BE2C (cell line): Measurements from ENCODE around the gene ADAM11.
"Not testable (repeated sequence)": the region's sequence is repeated elsewhere in the genome, so short reads cannot be mapped to it uniquely, and the experiment has no call there.

Experiments
- DNase-seq: peaks from one replicate; pipeline ENCODE4 v3.0.0-alpha.2; 2020
- H3K27me3 ChIP-seq: fragments of 250-450 bp; sonication (Bioruptor Pico); 2 replicates; pipeline ENCODE4 v1.5.1; 2020; ENCODE audit warnings: mild to moderate bottlenecking
- H3K36me3 ChIP-seq: fragments of 250-450 bp; sonication (Bioruptor Pico); 2 replicates; pipeline ENCODE4 v1.5.1; 2020; ENCODE audit warnings: mild to moderate bottlenecking
- H3K4me1 ChIP-seq: fragments of 250-450 bp; sonication (Bioruptor Pico); 2 replicates; pipeline ENCODE4 v1.5.1; 2020
- H3K4me3 ChIP-seq: 2 replicates; pipeline ENCODE4 v1.5.1; 2011; ENCODE audit warnings: low read depth, low read length
- H3K9me3 ChIP-seq: fragments of 250-450 bp; sonication (Bioruptor Pico); 2 replicates; pipeline ENCODE4 v1.5.1; 2020
- CTCF ChIP-seq: IDR thresholded peaks from 2 replicates; pipeline ENCODE4 v1.5.1; 2012; ENCODE audit warnings: mild to moderate bottlenecking, low read depth, low read length

The ADAM11 gene

GRCh38 chr17:44804302-44805089 is 45.7 kb downstream of the ADAM11 start:
- H3K4me1 ChIP-seq, result no peaks in the 10 kb centered on the region; the same call in 1 of the 2 replicates
- no peaks in the 10 kb centered on the region; the same call in 1 of the 2 replicates for H3K9me3 ChIP-seq
- no peaks in the 10 kb centered on the region for H3K27me3 ChIP-seq
- TF ChIP-seq CTCF, result no peak
- H3K36me3 ChIP-seq, result peaks cover 25% of the 10 kb centered on the region
- H3K4me3 ChIP-seq, result no peak overlapping the region
- DNase-seq, result no peak

GRCh38 chr17:44807093-44807816 is 48.5 kb downstream of the ADAM11 start:
- no peaks in the 10 kb centered on the region; the same call in 1 of the 2 replicates for H3K9me3 ChIP-seq
- no peak for DNase-seq
- TF ChIP-seq CTCF, result no peak
- no peak overlapping the region for H3K4me3 ChIP-seq
- no peaks in the 10 kb centered on the region; the same call in 1 of the 2 replicates for H3K4me1 ChIP-seq
- peaks cover 25% of the 10 kb centered on the region for H3K36me3 ChIP-seq
- no peaks in the 10 kb centered on the region for H3K27me3 ChIP-seq

GRCh38 chr17:44807817-44808155 is 49.0 kb downstream of the ADAM11 start:
- peaks cover 25% of the 10 kb centered on the region for H3K36me3 ChIP-seq
- no peak for DNase-seq
- no peaks in the 10 kb centered on the region; the same call in 1 of the 2 replicates for H3K4me1 ChIP-seq
- H3K9me3 ChIP-seq, result no peaks in the 10 kb centered on the region; the same call in 1 of the 2 replicates
- H3K27me3 ChIP-seq, result no peaks in the 10 kb centered on the region
- H3K4me3 ChIP-seq, result no peak overlapping the region
- TF ChIP-seq CTCF, result no peak

GRCh38 chr17:44808156-44808555 is 49.4 kb downstream of the ADAM11 start:
- H3K36me3 ChIP-seq, result peaks cover 25% of the 10 kb centered on the region
- no peaks in the 10 kb centered on the region; the same call in 1 of the 2 replicates for H3K4me1 ChIP-seq
- no peaks in the 10 kb centered on the region for H3K27me3 ChIP-seq
- H3K9me3 ChIP-seq, result no peaks in the 10 kb centered on the region; the same call in 1 of the 2 replicates
- no peak overlapping the region for H3K4me3 ChIP-seq
- DNase-seq, result no peak
- no peak for TF ChIP-seq CTCF

- peaks cover 20% of the 10 kb centered on the region for H3K36me3 ChIP-seq
- not testable (repeated sequence) for DNase-seq, H3K4me1 ChIP-seq
These were observed 50.0 kb downstream of the ADAM11 start for GRCh38 chr17:44808656-44809388.

GRCh38 chr17:44812263-44812662 is 53.5 kb downstream of the ADAM11 start:
- Histone ChIP-seq H3K9me3 (no peaks in the 10 kb centered on the region; the same call in 1 of the 2 replicates), H3K4me1 (no peaks in the 10 kb centered on the region; the same call in 1 of the 2 replicates), H3K27me3 (no peaks in the 10 kb centered on the region), H3K36me3 (no peaks in the 10 kb centered on the region), H3K4me3 (no peak overlapping the region)
- DNase-seq, result no peak
- no peak for TF ChIP-seq CTCF

More at GRCh38 chr17:44808656-44809388, 50.0 kb downstream of the ADAM11 start:
- not testable (repeated sequence) for H3K9me3 ChIP-seq, H3K4me3 ChIP-seq, H3K27me3 ChIP-seq

- H3K36me3 ChIP-seq, H3K9me3 ChIP-seq, H3K27me3 ChIP-seq, H3K4me1 ChIP-seq, H3K4me3 ChIP-seq, DNase-seq: not testable (repeated sequence)
These were observed 59.7 kb downstream of the ADAM11 start for GRCh38 chr17:44818508-44818907.
